RWPE2 (cell line): ENCODE results near the gene KPRP.

ENCODE experiments used
- ATAC-seq: fragments of 200-7000 bp; cut with Tn5 transposase; 3 replicates; pipeline ENCODE4 v1.9.1; 2021; ENCODE audit warnings: low read depth
- DNase-seq: peaks from one replicate; pipeline ENCODE4 v3.0.0-alpha.2; 2020; ENCODE audit warnings: low spot score
- H3K27ac ChIP-seq: fragments of 450-650 bp; 2 replicates; pipeline ENCODE4 v1.5.1; 2017; ENCODE audit warnings: mild to moderate bottlenecking; ENCODE audit not compliant: poor library complexity, severe bottlenecking
- H3K27me3 ChIP-seq: fragments of 250-450 bp; sonication (Bioruptor Pico); 2 replicates; pipeline ENCODE4 v1.5.1; 2021; ENCODE audit warnings: mild to moderate bottlenecking, moderate library complexity; ENCODE audit not compliant: insufficient read depth, poor library complexity, severe bottlenecking
- H3K36me3 ChIP-seq: fragments of 250-450 bp; sonication (Bioruptor Pico); 2 replicates; pipeline ENCODE4 v1.5.1; 2020; ENCODE audit warnings: low read depth, mild to moderate bottlenecking, moderate library complexity
- H3K4me1 ChIP-seq: fragments of 250-450 bp; sonication (Bioruptor Pico); 2 replicates; pipeline ENCODE4 v1.5.1; 2021; ENCODE audit warnings: mild to moderate bottlenecking, moderate library complexity; ENCODE audit not compliant: insufficient read depth, poor library complexity, severe bottlenecking
- H3K4me3 ChIP-seq: fragments of 250-450 bp; sonication (Bioruptor Pico); 2 replicates; pipeline ENCODE4 v1.5.1; 2021; ENCODE audit warnings: mild to moderate bottlenecking, moderate library complexity; ENCODE audit not compliant: severe bottlenecking
- H3K9me3 ChIP-seq: fragments of 250-450 bp; sonication (Bioruptor Pico); 2 replicates; pipeline ENCODE4 v1.5.1; 2021; ENCODE audit warnings: mild to moderate bottlenecking, moderate library complexity; ENCODE audit not compliant: severe bottlenecking
- CTCF ChIP-seq: fragments of 450-650 bp; IDR thresholded peaks from one replicate; pipeline ENCODE4 v1.5.1; 2017; ENCODE audit warnings: mild to moderate bottlenecking, moderate library complexity; ENCODE audit not compliant: poor library complexity, severe bottlenecking

The KPRP gene

GRCh38 chr1:152768847-152769533 is 11.2 kb downstream of the KPRP start:
- H3K9me3 ChIP-seq = no peaks in the 10 kb centered on the region
- DNase-seq = no peak
- peak; percentile 79 for ATAC-seq
- H3K27ac ChIP-seq = peak overlapping the region; percentile 42
- H3K27me3 ChIP-seq = no peaks in the 10 kb centered on the region
- H3K4me3 ChIP-seq = no peak overlapping the region
- TF ChIP-seq CTCF = peak; percentile 23
- no peaks in the 10 kb centered on the region for H3K36me3 ChIP-seq
- peaks cover 18% of the 10 kb centered on the region for H3K4me1 ChIP-seq

GRCh38 chr1:152770411-152770810 is 12.6 kb downstream of the KPRP start:
- TF ChIP-seq CTCF = no peak
- no peak overlapping the region for H3K4me3 ChIP-seq
- H3K4me1 ChIP-seq = peaks cover 18% of the 10 kb centered on the region
- no peaks in the 10 kb centered on the region for H3K9me3 ChIP-seq
- H3K27me3 ChIP-seq = no peaks in the 10 kb centered on the region
- H3K27ac ChIP-seq = peak overlapping the region; percentile 42
- DNase-seq (no peak), ATAC-seq (peak; percentile 24; the same call in 1 of the 3 replicates)
- no peaks in the 10 kb centered on the region for H3K36me3 ChIP-seq

GRCh38 chr1:152774875-152775274 is 17.1 kb downstream of the KPRP start, which contains the start of gene LCE1F:
Gene LCE1F, plus strand, starts transcription at chr1:152775140. Its CDS starts 1,232 bp downstream, at chr1:152776372.
- no peak for DNase-seq
- TF ChIP-seq CTCF = no peak

DNA sequence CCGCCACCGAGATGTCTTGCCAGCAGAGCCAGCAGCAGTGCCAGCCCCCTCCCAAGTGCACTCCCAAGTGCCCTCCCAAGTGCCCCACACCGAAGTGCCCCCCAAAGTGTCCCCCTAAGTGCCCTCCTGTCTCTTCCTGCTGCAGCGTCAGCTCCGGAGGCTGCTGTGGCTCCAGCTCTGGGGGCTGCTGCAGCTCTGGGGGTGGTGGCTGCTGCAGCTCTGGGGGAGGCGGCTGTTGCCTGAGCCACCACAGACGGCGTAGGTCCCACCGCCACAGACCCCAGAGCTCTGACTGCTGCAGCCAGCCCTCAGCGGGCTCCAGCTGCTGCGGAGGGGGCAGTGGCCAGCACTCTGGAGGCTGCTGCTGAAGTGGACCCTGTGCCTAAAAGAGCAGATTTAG is 18.5 kb downstream of the KPRP start:
- DNase-seq (no peak), ATAC-seq (no peak)
- TF ChIP-seq CTCF = no peak
- no peaks in the 10 kb centered on the region for H3K4me1 ChIP-seq
- H3K27ac ChIP-seq = no peak overlapping the region
- no peaks in the 10 kb centered on the region for H3K27me3 ChIP-seq
- no peaks in the 10 kb centered on the region for H3K36me3 ChIP-seq
- no peak overlapping the region for H3K4me3 ChIP-seq
- no peaks in the 10 kb centered on the region for H3K9me3 ChIP-seq

More at GRCh38 chr1:152774875-152775274, 17.1 kb downstream of the KPRP start, which contains the start of gene LCE1F:
- H3K27me3 ChIP-seq = no peaks in the 10 kb centered on the region
- H3K4me1 ChIP-seq = peaks cover 4% of the 10 kb centered on the region
- no peaks in the 10 kb centered on the region for H3K36me3 ChIP-seq
- no peak within 1 kb of the TSS for H3K27ac ChIP-seq
- 0 out of 3 replicates have a peak, but pooled peaks have one; percentile 48 for ATAC-seq
- no peak within 1 kb of the TSS for H3K4me3 ChIP-seq
- H3K9me3 ChIP-seq = no peaks in the 10 kb centered on the region

DNA sequence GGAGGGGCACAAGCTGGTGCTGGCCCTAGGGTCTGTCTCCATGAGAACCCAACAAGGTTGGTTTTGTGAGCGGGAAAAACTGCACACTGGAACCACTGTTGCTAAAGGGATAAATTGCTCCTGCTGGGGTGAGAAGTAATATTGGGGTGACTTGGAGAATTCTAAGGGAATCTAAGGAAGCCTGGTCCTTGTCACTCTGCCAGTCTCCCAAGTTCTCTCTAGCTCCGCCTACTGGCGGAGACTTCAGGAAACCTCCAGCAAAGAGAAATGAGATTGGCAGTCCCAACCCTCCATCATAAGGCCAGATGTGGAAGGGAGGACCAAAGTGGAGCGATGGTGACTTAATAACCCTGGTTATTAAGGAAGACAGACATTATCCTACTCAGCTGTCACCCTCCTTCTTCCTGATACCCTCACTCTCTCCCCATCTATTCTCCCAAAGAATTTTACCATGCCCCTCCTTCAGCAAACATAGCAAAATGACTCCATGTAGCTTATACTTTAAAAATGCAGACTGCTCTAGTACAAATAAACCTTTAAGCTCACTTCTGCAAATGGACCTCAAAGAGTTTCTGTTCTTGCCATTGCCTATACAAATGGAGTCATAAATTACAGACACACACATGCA is 19.8 kb downstream of the KPRP start:
- no peaks in the 10 kb centered on the region for H3K4me1 ChIP-seq
- ATAC-seq = no peak
- H3K4me3 ChIP-seq = no peak overlapping the region
- peak; percentile 30 for TF ChIP-seq CTCF
- H3K27ac ChIP-seq = no peak overlapping the region
- no peaks in the 10 kb centered on the region for H3K9me3 ChIP-seq
- no peak for DNase-seq
- no peaks in the 10 kb centered on the region for H3K27me3 ChIP-seq
- no peaks in the 10 kb centered on the region for H3K36me3 ChIP-seq
